ENCODE results near the gene LCE3A.
A peak's percentile ranks its signal among the peaks of the same experiment; 100 is the strongest.
"Not testable (repeated sequence)": the region's sequence is repeated elsewhere in the genome, so short reads cannot be mapped to it uniquely, and the experiment has no call there.

The LCE3A gene, protein sequence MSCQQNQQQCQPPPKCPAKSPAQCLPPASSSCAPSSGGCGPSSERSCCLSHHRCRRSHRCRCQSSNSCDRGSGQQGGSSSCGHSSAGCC

DNA sequence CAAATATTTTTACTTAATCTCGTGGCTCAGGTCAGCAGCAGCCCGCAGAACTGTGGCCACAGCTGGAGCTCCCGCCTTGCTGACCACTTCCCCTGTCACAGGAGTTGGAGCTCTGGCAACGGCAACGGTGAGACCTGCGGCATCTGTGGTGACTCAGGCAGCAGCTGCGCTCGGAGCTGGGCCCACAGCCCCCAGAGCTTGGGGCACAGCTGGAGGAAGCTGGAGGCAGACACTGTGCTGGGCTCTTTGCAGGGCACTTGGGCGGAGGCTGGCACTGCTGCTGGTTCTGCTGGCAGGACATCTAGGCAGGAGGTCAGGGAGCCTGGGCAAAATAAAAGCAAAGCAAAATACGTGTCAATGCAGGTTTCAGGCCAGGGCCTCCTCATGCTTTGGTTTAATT is at the start of gene LCE3A:
LCE3A (minus strand) TSS at position 301 of the 400 bp plus-strand sequence; CDS start at position 301, 0 bp downstream.
- no peak for DNase-seq (ENCODE audit: low spot score)

DNA sequence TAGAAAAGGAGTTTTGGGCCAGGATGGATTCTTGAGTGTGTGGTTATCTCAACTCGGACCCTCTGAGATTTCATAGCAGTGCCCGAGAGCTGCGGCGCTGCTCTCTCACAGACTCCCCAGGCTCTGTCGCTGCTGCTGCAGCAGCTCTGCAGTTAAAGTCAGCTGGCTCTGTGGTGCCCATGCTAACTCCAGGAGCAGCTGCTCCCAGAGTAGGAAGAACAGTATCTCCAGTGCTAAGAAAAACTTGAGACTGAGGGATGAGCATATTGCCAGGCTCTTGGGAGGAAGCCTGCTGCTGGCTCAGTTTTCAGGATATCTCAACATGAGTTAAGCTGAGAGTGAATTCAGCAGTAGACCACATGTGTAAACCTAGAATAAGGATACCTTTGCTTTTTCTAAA is 44.7 kb upstream of the LCE3A start:
- DNase-seq (ENCODE audit: low spot score), result no peak

DNA sequence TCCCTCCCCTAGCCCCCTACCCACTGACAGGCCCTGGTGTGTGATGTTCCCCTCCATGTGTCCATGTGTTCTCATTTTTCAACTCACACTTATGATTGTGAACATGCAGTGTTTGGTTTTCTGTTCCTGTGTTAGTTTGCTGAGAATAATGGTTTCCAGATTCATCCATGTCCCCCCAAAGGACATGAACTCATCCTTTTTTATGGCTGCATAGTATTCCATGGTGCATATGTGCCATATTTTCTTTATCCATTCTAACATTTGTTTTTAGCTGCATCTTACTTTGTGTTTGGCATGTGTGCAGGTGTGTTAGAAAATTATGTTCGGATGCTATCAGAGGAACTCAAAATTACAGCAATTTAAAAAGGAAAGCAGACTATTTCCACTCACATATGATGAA is 43.3 kb upstream of the LCE3A start:
- DNase-seq (ENCODE audit: low spot score), result not testable (repeated sequence)

DNA sequence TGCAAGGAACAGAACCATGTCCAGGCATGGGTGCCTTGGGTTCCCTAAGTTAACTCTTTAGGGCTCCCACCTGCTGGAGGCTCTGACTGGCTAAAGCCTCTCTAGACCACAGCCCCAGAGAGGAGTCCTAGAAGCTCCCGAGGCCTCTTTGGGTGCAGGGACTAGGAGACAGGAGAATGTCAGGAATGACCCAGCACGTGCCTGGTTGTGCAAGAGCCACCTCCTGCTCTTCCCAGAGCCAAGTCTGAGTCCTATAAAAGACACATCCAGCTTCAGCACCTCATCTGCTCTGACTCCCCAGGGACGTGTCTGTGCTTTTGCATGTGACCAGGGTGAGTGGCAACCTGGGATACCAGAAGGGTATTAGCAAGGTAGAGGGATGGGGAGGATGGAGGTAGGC is 40.2 kb upstream of the LCE3A start, which contains the start of gene LCE2D:
LCE2D (plus strand) TSS at position 283 of the 400 bp plus-strand sequence. CDS start 726 bp downstream, outside the sequence.
- no peak for DNase-seq (ENCODE audit: low spot score)

DNA sequence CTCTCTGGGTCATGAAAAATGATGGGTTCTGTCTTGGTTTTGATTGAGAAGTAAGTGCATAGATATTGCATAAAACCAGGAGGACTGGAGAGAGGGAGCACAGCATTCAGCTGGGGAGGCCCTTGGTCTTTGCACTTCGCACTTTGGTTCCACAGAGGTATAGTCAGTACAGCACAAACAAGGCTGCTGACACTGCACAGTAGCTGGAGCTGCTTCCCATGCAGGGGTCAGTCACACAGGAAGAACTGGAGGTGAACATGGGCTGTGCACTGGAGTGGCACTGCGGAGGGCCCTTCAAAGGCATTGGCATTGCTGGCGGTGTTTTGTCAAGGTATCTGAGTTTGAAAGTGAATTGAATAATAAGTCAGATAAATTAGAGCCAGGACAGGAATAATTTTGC is 35.7 kb upstream of the LCE3A start:
- no peak for DNase-seq (ENCODE audit: low spot score)

DNA sequence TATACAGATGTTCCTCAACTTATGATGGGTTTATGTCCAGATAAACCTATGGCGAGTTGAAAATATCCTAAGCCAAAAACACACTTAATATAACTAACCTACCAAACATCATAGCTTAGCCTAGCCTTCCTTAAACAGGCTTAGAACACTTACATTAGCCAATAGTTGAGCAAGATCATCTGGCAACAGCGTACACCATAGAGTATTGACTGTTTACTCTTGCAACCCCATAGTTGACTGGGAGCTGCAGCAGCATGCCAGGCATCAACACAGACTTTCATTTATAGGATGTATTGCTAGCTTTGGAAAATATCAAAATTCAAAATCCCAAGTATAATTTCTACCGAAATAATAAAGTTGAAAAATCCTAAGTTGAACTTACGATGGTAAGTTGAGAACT is 34.8 kb upstream of the LCE3A start:
- DNase-seq (ENCODE audit: low spot score), result no peak

DNA sequence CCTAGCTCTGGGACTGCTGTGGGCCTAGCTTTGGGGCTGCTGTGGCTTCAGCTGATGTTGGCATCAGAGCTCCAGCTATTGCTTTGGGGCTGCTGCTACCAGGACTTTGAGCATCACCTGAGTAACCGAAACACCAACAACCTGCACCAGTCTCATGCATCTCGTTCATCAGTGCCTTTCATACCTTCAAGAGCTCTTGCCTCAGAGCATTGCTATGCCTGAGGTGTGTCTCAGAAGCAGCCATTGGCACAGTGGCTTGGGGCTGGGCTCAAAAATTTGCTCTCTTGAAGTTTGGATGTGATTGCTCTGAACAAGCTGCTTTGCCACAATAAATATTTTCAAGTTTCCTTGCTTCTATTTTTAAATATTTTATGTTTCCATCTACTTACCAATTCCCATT is 33.6 kb upstream of the LCE3A start:
- no peak for DNase-seq (ENCODE audit: low spot score)

DNA sequence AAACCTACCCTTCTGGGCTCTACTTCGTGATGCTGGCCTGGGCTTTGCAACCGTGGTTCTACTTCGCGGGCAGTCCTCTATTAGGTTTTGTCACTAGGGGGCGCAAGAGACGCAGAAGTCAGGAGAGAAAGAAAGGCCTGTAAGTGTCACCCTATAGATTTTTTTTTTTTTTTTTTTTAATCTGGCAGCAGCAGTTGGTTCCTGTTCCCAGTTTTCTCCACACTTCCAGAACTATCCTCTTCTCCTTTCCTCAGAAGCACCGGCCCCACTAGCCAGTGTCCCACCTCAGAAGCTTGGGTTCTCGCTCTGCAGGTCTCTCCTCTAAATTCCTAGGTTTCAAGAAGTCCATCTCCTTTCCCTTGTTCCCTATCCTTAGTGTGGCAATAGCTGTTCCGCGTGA is 31.2 kb upstream of the LCE3A start:
- peak; percentile 43 for DNase-seq (ENCODE audit: low spot score)

DNA sequence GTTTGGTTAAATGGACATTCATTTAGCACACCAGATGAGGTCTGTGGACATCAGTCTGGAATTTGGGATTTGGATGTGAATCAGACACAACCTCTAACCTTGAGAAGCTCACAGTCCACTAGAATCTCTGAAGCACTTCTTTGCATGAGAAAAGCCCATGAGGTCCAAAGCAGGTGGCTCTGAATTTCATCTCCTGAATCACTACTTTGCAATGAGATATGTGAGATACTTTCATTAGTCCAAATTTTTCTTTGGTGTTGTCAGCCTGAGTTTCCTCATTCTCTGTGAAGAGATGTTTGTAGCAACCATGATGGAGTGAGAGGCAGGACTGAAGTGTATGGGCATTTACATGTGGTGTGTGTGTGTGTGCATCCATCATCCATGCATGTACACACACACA is 23.8 kb upstream of the LCE3A start:
- DNase-seq (ENCODE audit: low spot score), result no peak

DNA sequence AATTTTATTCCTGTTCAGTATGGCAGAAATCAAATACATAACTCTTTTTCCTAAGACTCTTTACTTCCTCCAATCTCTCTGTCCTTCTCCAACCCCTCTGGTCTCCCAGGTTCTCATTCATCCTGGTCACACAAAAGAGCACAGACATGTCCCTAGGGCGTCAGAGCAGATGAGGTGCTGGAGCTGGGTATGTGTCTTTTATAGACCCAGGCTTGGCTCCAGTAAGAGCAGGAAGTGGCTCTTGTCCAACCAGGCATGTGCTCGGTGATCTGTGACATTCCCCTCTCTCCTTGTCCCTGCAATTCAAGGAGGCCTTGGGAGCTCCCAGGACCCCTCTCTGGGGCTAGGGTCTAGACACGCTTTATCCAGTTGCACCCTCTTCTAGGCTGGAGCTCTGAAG is 22.2 kb upstream of the LCE3A start:
- DNase-seq (ENCODE audit: low spot score), result no peak

DNA sequence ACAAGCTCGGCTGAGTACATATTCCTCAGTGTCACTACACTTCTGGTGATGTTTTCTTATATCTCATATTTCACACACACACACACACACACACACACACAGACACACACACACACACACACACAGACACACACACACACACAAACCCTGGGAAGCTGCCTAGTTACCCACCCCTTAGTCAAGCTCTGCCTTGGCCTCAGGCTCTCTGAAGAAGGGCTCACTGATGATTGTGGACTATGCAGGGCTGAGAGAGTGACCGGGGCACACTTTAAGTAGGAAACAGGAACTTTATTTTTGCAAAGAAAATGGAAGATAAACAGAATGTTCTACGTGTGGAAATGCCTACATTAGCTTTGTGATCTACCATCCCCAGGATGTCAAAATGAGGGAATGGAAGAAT is 21.0 kb upstream of the LCE3A start:
- DNase-seq (ENCODE audit: low spot score), result no peak

DNA sequence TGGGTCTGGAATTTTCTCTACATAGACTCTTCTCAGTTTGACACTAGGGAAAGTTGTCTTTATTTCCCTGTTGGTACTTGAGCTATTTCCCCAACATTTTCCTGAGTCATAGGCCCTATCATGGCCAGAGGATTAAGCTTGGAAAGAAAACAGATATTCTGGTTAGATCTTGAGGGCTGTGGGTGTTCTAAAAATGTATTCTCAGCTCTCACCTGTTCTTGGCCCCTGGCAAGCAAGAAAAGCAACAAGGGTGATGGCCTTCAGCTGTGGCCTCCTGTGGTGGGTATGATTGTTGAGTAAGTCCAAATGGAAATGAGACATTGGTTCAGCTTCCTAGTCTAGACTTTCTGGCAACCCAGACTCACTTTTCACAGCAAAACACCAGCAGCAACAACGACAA is 17.4 kb upstream of the LCE3A start:
- DNase-seq (ENCODE audit: low spot score), result no peak

DNA sequence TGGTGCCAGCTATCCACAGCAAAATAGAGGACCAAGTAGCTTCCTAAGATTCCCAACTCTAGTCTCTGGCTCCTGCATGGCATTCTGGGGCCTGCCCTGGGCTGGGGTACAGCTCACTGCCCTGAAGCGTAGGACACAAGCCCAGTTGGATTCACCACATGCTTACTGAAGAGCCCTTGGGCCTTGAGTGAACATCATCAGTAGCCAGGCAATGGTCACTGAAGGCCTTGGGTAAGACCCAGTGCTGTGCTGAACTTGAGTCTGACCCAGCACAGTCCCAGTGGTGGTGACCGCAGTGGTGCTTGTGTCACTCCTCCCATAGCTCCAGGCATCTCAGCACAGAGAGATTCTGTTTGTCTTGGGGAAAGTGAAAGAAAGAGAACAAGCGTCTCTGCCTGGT is 7.7 kb upstream of the LCE3A start:
- DNase-seq (ENCODE audit: low spot score), result no peak

DNA sequence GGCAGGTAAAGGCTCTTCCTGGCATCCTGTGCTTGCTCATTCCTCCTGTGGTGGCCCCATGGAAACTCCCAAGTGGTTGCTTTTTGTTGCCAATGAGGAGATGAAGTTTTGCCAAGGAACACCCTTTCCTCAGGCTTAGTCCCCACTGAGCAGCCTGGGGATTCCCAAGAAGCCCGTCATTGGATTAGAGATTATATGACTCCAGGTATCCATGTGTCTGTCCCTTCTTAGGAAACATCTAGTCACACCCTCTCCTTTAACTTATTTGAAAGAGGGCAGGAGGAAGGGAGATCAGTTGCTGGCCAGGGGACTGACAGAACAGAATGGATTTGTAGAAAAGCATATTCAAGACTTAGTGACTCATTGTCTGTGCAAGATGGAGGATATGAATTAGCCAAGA is 3.8 kb upstream of the LCE3A start:
- no peak for DNase-seq (ENCODE audit: low spot score)

DNA sequence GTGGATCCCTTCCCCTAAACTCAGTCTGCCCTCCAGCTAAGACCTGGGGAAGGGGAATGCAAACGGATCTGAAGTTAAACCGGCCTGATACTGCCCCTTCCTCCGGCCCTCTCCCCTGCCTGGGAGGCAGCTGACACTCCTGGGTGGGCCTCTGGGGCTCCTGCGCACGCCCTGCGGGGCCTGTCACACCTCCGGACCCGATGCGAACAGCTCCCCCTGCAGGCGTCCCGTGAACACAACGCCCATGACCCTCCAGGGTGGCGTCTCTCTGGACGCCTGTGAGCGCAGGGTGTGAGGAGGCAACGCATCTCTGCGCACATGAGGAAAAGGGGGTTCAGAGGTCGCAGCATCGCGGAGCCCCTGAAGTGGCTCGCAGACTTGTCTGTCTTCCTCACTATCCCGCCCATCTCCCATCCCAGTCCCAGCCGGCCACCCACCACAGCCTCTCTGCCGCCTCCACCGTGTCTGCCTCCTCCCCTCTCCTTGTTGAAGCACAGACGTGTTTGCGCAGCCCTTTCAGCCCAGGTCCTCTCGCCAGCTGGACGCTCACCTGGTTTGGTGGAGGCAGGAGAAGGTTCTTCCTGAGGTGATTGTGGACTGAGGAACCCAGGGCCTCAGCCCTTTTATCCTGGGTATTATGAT is 421 bp upstream of the LCE3A start:
- DNase-seq (ENCODE audit: low spot score), result peak; percentile 1

DNA sequence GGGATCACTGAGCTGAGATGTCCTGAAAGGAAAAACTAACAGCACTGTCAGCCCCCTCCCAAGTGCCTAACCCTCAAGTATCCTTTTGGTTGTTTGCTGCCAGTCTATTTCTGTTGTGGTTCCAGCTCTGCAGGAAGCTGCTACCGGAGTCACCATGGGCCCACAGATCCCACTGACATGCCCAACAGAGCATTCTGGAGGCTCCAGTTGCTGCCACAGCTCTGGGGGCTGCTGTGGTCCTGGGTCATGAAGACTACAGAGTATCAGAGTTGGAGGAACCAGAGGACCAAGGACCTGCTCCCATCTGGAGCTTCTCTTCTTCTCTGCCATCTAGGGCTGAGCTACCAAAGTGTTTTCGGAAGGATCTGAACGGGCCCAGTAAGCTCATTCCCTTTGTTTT is 910 bp downstream of the LCE3A start:
- DNase-seq (ENCODE audit: low spot score), result no peak

DNA sequence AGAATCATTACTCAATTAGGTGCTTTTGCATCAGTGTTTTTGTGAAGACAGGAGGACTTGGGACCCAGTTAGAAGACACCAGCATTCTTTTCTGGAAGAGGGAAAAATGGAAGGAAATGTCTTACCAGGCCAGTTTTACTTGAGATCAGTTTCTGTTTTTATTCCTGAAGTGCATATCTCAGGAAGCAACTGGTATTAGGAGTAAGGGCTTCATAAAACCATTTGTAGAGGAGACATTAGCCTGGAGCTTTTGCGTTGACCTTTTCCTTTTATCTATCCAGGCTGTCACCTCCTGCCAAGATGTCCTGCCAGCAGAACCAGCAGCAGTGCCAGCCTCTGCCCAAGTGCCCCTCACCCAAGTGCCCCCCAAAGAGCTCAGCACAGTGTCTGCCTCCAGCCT is 9.4 kb downstream of the LCE3A start, which contains the start of gene LCE3B:
LCE3B (plus strand) TSS at position 301 of the 400 bp plus-strand sequence; CDS start at position 301, 0 bp downstream.
- DNase-seq (ENCODE audit: low spot score), result no peak

DNA sequence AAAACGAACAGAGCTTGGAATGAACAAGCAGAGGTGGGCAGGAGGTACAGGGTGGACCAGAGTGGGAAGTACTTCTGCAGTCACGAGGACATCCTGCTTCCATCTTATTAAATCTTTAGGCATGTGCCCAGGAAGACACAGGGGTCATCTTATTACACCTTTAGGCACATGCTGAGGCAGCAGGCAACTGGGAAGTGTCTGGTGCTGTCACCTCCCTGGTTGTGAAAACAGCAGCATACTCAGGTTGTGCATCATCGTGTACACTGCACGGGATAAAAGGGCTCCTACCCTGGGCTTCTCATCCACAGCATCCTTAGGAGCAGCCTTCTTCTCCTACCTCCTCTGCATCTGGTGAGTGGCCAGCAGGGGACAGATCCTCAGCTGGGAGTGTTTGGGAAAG is 23.0 kb downstream of the LCE3A start, which contains the start of gene LCE3C:
LCE3C (plus strand) TSS at position 301 of the 400 bp plus-strand sequence. CDS start 498 bp downstream, outside the sequence.
- DNase-seq (ENCODE audit: low spot score), result no peak

DNA sequence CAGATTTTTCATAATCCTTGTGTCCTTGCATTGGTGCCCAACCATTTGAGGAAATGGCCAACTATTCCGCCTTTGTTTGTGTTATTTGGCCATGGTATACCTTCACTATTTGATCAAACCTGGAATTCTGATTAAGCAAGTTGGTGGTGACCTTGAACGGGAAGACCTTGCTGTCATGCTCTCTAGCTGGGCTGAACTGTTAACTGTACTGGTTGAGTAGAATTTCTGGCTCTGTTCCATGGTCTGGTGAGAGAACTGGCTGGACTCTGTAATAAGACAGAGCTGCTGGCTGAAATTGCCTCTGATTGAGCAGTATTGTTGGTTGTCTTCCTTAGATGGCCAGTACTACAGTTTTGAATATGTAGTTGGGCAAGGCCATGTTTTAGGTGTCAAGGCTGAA is 25.9 kb downstream of the LCE3A start:
- DNase-seq (ENCODE audit: low spot score), result no peak

DNA sequence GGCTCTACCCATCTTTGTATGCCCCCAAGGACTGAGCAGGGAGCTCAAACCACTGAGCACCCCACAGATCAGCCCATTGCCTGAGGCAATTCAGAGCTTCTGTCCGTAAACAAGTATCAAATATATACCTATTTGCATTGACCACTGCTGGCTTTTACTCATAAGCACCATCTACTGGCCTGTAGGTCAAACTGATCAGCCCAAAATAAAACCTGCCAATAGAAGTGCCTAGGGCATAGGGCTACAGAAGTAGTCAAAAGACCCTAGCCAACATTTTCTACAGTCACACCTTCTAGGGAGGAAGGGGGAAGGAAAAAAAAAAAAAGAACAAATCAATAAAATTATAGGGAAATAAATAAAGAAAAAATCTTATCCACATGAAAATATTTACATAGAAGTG is 37.3 kb downstream of the LCE3A start:
- DNase-seq (ENCODE audit: low spot score), result no peak

DNA sequence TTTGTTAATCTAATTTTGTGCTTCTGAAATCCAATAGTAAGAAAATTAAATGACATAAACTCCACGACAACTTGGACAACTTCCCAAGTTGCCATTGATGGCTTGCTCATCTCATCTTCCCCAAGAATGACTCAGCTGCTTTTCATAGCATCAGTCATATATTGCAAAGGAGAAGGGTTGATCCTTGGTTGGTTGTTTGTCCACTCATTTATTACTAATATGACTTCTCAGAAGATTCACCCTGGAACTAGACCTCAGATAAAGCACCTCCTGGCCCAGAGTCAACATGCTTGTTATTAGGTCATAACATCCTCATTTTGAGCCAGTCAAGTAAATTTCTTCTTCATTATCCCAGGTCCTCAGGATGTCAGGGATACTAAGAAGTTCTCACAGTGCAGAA is 40.3 kb downstream of the LCE3A start:
- no peak for DNase-seq (ENCODE audit: low spot score)

DNA sequence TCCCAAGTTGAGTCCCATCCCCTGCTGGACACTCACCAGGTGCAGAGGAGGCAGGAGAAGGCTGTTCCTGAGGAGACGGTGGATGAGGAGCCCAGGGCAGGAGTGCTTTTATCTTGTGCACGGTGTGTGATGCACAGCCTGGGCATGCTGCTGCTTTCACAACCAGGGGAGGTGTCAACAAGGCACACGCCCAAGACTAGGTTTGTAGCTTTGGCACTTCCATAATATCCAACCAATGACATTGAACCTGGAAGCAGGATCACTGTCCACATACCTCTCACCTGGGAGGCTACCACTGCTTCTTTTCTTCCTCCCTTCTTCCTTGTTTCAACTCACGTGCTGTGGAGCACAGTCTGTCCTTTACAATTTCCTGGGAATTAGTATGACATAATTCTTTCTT is 42.5 kb downstream of the LCE3A start, which contains the start of gene LCE3D:
LCE3D (minus strand) TSS at position 84 of the 400 bp plus-strand sequence. CDS start 580 bp downstream, outside the sequence.
- no peak for DNase-seq (ENCODE audit: low spot score)

DNA sequence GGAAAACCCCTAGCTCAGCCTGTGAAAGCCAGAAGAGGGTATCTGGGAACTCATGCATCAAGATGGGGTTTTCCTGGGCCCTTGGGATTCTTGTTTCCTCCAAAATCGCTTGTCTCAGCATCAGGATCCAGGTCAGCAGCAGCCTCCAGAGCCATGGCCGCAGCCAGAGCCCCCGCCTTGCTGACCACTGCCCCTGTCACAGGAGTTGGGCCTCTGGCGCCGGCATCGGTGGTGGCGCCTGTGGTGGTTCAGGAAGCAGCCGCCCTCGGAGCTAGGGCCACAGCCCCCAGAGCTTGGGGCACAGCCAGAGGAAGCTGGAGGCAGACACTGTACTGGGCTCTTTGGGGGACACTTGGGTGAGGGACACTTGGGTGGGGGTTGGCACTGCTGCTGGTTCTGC is 43.4 kb downstream of the LCE3A start:
- not testable (repeated sequence) for DNase-seq (ENCODE audit: low spot score)

DNA sequence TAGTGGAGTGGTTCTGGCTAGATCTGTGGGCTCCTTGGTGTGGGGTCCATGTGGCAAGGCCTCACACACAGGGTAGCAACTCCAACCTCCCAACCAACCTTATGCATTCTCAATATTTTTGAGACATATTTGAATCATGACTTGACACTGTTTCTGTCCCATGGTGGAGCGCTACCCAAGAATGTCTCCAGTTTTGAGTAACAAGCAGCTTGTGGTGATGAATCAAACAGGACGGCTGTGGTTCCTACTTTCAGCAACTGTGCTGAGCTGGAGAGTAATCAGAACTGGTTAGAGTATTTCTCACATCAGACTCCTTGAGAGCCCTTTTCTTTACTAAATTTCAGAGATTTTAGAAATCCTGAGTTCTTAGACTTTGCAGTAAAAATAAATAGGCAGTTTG is 45.7 kb downstream of the LCE3A start:
- DNase-seq (ENCODE audit: low spot score), result no peak

All from cerebellar cortex (tissue), 1 donor.